HepG2 (cell line): ENCODE data around the gene ZBTB7B. TPM values are rescaled to one million over a fixed set of nuclear protein-coding genes. Genes with fewer than 3 reads are reported as not detected.

ENCODE experiments used
- ATAD3A ChIP-seq: sonication (generic); formaldehyde crosslinking; IDR thresholded peaks from 2 replicates; pipeline ENCODE4 v1.4.0; 2020; ENCODE audit warnings: missing genetic modification reagents
- CEBPG ChIP-seq: IDR thresholded peaks from 2 replicates; pipeline ENCODE4 v1.6.1; 2016
- FIP1L1 ChIP-seq: fragments of 200-400 bp; formaldehyde crosslinking; IDR thresholded peaks from 2 replicates; pipeline ENCODE4 v1.6.1; 2018; ENCODE audit warnings: low read depth, mild to moderate bottlenecking, low read length, moderate library complexity, borderline replicate concordance; ENCODE audit not compliant: insufficient read depth
- PLRG1 ChIP-seq: fragments of 450-650 bp; conservative IDR thresholded peaks from 2 replicates; pipeline ENCODE4 v1.6.1; 2016
- POLR2A ChIP-seq, 2 experiments: IDR thresholded peaks; 2 replicates each; pipeline ENCODE4 v1.6.1; 2011; ENCODE audit warnings: low read depth in 2 of 2, low read length in 2 of 2, mild to moderate bottlenecking in 1 of 2, moderate library complexity in 1 of 2; ENCODE audit not compliant: insufficient read depth in 1 of 2
- RFXANK ChIP-seq: IDR thresholded peaks from 2 replicates; pipeline ENCODE4 v1.6.1; 2016
- SNAI1 ChIP-seq: sonication (generic); formaldehyde crosslinking; IDR thresholded peaks from 2 replicates; pipeline ENCODE4 v1.5.0; 2020; ENCODE audit warnings: mild to moderate bottlenecking, missing genetic modification reagents, borderline replicate concordance
- SUZ12 ChIP-seq: fragments of 150-350 bp; IDR thresholded peaks from 2 replicates; pipeline ENCODE4 v1.6.1; 2014; ENCODE audit warnings: low read depth, low read length
- TCF7L2 ChIP-seq: IDR thresholded peaks from 2 replicates; pipeline ENCODE4 v1.6.1; 2011; ENCODE audit warnings: mild to moderate bottlenecking, low read depth, low read length, moderate library complexity
- ZNF550 ChIP-seq: sonication (generic); formaldehyde crosslinking; IDR thresholded peaks from 2 replicates; pipeline ENCODE4 v1.4.0; 2020; ENCODE audit warnings: mild to moderate bottlenecking, missing genetic modification reagents, borderline replicate concordance
- ZNF782 ChIP-seq: sonication (generic); formaldehyde crosslinking; IDR thresholded peaks from 2 replicates; pipeline ENCODE4 v1.4.0; 2020; ENCODE audit warnings: missing genetic modification reagents, mild to moderate bottlenecking, borderline replicate concordance
- polyA plus RNA-seq, 8 experiments: library from polyadenylated mRNA; depleted of rRNA in 3 of 8; stranded (reverse) in 7 of 8; unstranded in 1 of 8; fragments of >200 nt; fragmentation: Illumina TruSeq in 4 of 8; extraction: Trizol in 4 of 8; gene quantifications; 2 replicates each; pipeline versions ENCODE4 v1.2.1 to v1.2.3, GENCODE V29; 2011 to 2016; ENCODE audit warnings: low read depth in 4 of 8, missing spikeins in 1 of 8, mixed read lengths in 1 of 8; ENCODE audit not compliant: insufficient read depth in 1 of 8
- total RNA-seq, 5 experiments: library from RNA; depleted of rRNA; stranded (reverse); fragments of >200 nt; fragmentation: Illumina TruSeq; extraction: Trizol; gene quantifications; 2 replicates each; pipeline ENCODE4 v1.2.3, GENCODE V29; 2016; ENCODE audit warnings: low read depth in 1 of 5
- TF ChIP-seq, protein P1 (sequence below): sonication (generic); formaldehyde crosslinking; IDR thresholded peaks from 2 replicates; pipeline ENCODE4 v1.4.0; 2020; ENCODE audit warnings: missing genetic modification reagents
- TF ChIP-seq, protein P2 (sequence below): sonication (generic); formaldehyde crosslinking; IDR thresholded peaks from 2 replicates; pipeline ENCODE4 v1.5.1; 2020; ENCODE audit warnings: missing genetic modification reagents, mild to moderate bottlenecking, borderline replicate concordance
- TF ChIP-seq, protein P3 (sequence below): sonication (generic); formaldehyde crosslinking; IDR thresholded peaks from 2 replicates; pipeline ENCODE4 v1.5.0; 2020; ENCODE audit warnings: mild to moderate bottlenecking, missing genetic modification reagents
- TF ChIP-seq, protein P4 (sequence below): sonication (generic); formaldehyde crosslinking; IDR thresholded peaks from 2 replicates; pipeline ENCODE4 v1.9.0; 2021; ENCODE audit warnings: missing genetic modification reagents, borderline replicate concordance
- TF ChIP-seq, protein P5 (sequence below): sonication (generic); formaldehyde crosslinking; IDR thresholded peaks from 2 replicates; pipeline ENCODE4; 2020; ENCODE audit warnings: missing genetic modification reagents, mild to moderate bottlenecking, borderline replicate concordance
- TF ChIP-seq, protein P6 (sequence below): sonication (generic); formaldehyde crosslinking; conservative IDR thresholded peaks from 2 replicates; pipeline ENCODE4 v1.4.0; 2020; ENCODE audit warnings: missing genetic modification reagents

Gene ZBTB7B
- total and polyA plus RNA-seq, 2 of the 13 experiments (the other 11 are each of a cell fraction or from before 2014, with no cell fraction given), result 15.5 to 17.5 TPM

DNA sequence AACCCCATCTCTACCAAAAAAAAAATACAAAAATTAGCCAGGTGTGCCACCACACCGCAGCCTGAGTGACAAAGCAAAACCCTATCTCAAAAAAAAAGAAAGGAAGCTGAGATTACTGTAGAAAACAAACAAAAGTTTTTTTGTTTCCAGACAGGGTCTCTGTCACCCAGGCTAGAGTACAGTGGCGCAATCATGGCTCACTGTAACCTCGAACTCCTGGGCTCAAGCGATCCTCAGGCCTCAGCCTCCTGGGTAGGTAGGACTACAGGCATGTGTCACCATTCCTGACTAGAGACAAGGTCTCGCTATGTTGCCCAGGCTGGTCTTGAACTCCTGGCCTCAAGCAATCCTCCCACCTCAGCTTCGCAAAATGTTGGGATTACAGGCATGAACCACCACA, 38.2 kb upstream of the ZBTB7B start (continued):
- TF ChIP-seq, protein P1, sequence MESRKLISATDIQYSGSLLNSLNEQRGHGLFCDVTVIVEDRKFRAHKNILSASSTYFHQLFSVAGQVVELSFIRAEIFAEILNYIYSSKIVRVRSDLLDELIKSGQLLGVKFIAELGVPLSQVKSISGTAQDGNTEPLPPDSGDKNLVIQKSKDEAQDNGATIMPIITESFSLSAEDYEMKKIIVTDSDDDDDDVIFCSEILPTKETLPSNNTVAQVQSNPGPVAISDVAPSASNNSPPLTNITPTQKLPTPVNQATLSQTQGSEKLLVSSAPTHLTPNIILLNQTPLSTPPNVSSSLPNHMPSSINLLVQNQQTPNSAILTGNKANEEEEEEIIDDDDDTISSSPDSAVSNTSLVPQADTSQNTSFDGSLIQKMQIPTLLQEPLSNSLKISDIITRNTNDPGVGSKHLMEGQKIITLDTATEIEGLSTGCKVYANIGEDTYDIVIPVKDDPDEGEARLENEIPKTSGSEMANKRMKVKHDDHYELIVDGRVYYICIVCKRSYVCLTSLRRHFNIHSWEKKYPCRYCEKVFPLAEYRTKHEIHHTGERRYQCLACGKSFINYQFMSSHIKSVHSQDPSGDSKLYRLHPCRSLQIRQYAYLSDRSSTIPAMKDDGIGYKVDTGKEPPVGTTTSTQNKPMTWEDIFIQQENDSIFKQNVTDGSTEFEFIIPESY (CRISPR knock-in tag), result peak; percentile 34; the same call in 1 of the 2 replicates
- TF ChIP-seq, protein P2, sequence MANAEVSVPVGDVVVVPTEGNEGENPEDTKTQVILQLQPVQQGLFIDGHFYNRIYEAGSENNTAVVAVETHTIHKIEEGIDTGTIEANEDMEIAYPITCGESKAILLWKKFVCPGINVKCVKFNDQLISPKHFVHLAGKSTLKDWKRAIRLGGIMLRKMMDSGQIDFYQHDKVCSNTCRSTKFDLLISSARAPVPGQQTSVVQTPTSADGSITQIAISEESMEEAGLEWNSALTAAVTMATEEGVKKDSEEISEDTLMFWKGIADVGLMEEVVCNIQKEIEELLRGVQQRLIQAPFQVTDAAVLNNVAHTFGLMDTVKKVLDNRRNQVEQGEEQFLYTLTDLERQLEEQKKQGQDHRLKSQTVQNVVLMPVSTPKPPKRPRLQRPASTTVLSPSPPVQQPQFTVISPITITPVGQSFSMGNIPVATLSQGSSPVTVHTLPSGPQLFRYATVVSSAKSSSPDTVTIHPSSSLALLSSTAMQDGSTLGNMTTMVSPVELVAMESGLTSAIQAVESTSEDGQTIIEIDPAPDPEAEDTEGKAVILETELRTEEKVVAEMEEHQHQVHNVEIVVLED (CRISPR knock-in tag), result no peak
- TF ChIP-seq, protein P3, sequence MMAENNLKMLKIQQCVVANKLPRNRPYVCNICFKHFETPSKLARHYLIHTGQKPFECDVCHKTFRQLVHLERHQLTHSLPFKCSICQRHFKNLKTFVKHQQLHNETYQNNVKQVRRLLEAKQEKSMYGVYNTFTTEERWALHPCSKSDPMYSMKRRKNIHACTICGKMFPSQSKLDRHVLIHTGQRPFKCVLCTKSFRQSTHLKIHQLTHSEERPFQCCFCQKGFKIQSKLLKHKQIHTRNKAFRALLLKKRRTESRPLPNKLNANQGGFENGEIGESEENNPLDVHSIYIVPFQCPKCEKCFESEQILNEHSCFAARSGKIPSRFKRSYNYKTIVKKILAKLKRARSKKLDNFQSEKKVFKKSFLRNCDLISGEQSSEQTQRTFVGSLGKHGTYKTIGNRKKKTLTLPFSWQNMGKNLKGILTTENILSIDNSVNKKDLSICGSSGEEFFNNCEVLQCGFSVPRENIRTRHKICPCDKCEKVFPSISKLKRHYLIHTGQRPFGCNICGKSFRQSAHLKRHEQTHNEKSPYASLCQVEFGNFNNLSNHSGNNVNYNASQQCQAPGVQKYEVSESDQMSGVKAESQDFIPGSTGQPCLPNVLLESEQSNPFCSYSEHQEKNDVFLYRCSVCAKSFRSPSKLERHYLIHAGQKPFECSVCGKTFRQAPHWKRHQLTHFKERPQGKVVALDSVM, result peak; percentile 97
- TF ChIP-seq PLRG1 (no peak), POLR2A (IDR thresholded peaks at IDR 0.05; ENCODE audit: insufficient read depth in 1 of 2, low read depth in 2 of 2, low read length in 2 of 2) (0 out of 4 replicates have a peak, but pooled peaks of 1 of the 2 experiments have one; percentile 25), RFXANK (no peak), ZNF782 (CRISPR knock-in tag) (no peak), SUZ12 (no peak), CEBPG (CRISPR knock-in tag) (peak; percentile 67), TCF7L2 (no peak), SNAI1 (CRISPR knock-in tag) (no peak), ATAD3A (CRISPR knock-in tag) (no peak), ZNF550 (CRISPR knock-in tag) (no peak), FIP1L1 (no peak)
- TF ChIP-seq, protein P4, sequence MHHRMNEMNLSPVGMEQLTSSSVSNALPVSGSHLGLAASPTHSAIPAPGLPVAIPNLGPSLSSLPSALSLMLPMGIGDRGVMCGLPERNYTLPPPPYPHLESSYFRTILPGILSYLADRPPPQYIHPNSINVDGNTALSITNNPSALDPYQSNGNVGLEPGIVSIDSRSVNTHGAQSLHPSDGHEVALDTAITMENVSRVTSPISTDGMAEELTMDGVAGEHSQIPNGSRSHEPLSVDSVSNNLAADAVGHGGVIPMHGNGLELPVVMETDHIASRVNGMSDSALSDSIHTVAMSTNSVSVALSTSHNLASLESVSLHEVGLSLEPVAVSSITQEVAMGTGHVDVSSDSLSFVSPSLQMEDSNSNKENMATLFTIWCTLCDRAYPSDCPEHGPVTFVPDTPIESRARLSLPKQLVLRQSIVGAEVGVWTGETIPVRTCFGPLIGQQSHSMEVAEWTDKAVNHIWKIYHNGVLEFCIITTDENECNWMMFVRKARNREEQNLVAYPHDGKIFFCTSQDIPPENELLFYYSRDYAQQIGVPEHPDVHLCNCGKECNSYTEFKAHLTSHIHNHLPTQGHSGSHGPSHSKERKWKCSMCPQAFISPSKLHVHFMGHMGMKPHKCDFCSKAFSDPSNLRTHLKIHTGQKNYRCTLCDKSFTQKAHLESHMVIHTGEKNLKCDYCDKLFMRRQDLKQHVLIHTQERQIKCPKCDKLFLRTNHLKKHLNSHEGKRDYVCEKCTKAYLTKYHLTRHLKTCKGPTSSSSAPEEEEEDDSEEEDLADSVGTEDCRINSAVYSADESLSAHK, result no peak
- TF ChIP-seq, protein P5, sequence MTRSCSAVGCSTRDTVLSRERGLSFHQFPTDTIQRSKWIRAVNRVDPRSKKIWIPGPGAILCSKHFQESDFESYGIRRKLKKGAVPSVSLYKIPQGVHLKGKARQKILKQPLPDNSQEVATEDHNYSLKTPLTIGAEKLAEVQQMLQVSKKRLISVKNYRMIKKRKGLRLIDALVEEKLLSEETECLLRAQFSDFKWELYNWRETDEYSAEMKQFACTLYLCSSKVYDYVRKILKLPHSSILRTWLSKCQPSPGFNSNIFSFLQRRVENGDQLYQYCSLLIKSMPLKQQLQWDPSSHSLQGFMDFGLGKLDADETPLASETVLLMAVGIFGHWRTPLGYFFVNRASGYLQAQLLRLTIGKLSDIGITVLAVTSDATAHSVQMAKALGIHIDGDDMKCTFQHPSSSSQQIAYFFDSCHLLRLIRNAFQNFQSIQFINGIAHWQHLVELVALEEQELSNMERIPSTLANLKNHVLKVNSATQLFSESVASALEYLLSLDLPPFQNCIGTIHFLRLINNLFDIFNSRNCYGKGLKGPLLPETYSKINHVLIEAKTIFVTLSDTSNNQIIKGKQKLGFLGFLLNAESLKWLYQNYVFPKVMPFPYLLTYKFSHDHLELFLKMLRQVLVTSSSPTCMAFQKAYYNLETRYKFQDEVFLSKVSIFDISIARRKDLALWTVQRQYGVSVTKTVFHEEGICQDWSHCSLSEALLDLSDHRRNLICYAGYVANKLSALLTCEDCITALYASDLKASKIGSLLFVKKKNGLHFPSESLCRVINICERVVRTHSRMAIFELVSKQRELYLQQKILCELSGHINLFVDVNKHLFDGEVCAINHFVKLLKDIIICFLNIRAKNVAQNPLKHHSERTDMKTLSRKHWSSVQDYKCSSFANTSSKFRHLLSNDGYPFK, result no peak
- TF ChIP-seq, protein P6, sequence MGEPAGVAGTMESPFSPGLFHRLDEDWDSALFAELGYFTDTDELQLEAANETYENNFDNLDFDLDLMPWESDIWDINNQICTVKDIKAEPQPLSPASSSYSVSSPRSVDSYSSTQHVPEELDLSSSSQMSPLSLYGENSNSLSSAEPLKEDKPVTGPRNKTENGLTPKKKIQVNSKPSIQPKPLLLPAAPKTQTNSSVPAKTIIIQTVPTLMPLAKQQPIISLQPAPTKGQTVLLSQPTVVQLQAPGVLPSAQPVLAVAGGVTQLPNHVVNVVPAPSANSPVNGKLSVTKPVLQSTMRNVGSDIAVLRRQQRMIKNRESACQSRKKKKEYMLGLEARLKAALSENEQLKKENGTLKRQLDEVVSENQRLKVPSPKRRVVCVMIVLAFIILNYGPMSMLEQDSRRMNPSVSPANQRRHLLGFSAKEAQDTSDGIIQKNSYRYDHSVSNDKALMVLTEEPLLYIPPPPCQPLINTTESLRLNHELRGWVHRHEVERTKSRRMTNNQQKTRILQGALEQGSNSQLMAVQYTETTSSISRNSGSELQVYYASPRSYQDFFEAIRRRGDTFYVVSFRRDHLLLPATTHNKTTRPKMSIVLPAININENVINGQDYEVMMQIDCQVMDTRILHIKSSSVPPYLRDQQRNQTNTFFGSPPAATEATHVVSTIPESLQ (CRISPR knock-in tag), result no peak
